Caco-2 (cell line): ENCODE measurements around the gene WNK2. TPM values are rescaled to one million over a fixed set of nuclear protein-coding genes. Genes with fewer than 3 reads are reported as not detected.

Experiments
- BruUV-seq: library from RNA; stranded (reverse); fragments of 400-500 nt; replicated peaks from 2 replicates; lab custom pipeline; 2021; lab: Mats Ljungman, UMichigan
- CTCF ChIA-PET: fragments of 300-600 bp; sonication (Branson Sonifier 250); formaldehyde crosslinking; loops from one replicate; lab custom pipeline; 2022; ENCODE audit warnings: antibody characterized with exemption; lab: Charles Lee
- POLR2A ChIA-PET: fragments of 300-600 bp; sonication (Branson Sonifier 250); formaldehyde crosslinking; loops from one replicate; lab custom pipeline; 2022; ENCODE audit warnings: antibody characterized with exemption; lab: Charles Lee
- DNase-seq, 2 experiments: peaks; one replicate each; pipeline versions ENCODE4 v3.0.0 to v3.0.0-alpha.2; 2020 to 2022
- H3K27me3 ChIP-seq: replicated peaks from 2 replicates; pipeline ENCODE4 v1.6.0; 2011; ENCODE audit warnings: low read length; ENCODE audit not compliant: control insufficient read depth, insufficient read depth
- H3K36me3 ChIP-seq: 2 replicates; pipeline ENCODE4 v1.5.1; 2011; ENCODE audit warnings: low read length; ENCODE audit not compliant: control insufficient read depth, insufficient read depth
- H3K4me1 ChIP-seq: fragments of 250-450 bp; sonication (Bioruptor Pico); 2 replicates; pipeline ENCODE4 v1.5.1; 2020; ENCODE audit warnings: mild to moderate bottlenecking
- H3K4me3 ChIP-seq: 2 replicates; pipeline ENCODE4 v1.5.1; 2011; ENCODE audit warnings: low read depth, mild to moderate bottlenecking, control low read depth, low read length
- H3K9me3 ChIP-seq: fragments of 250-450 bp; sonication (Bioruptor Pico); 2 replicates; pipeline ENCODE4 v1.5.1; 2020; ENCODE audit warnings: mild to moderate bottlenecking, moderate library complexity
- H3K27ac Mint-ChIP-seq: one replicate; pipeline ENCODE4 v1.8.0; 2022; ENCODE audit warnings: mixed read lengths; ENCODE audit not compliant: unreplicated experiment
- H3K27me3 Mint-ChIP-seq: one replicate; pipeline ENCODE4 v1.8.0; 2022; ENCODE audit warnings: mixed read lengths; ENCODE audit not compliant: insufficient read depth, unreplicated experiment
- H3K36me3 Mint-ChIP-seq: one replicate; pipeline ENCODE4 v1.8.0; 2022; ENCODE audit warnings: mild to moderate bottlenecking, mixed read lengths; ENCODE audit not compliant: insufficient read depth, unreplicated experiment
- H3K4me1 Mint-ChIP-seq: one replicate; pipeline ENCODE4 v1.8.0; 2022; ENCODE audit warnings: low read depth, mixed read lengths; ENCODE audit not compliant: unreplicated experiment
- H3K4me3 Mint-ChIP-seq: one replicate; pipeline ENCODE4 v1.8.0; 2022; ENCODE audit warnings: mild to moderate bottlenecking, moderate library complexity, mixed read lengths; ENCODE audit not compliant: unreplicated experiment
- H3K9me3 Mint-ChIP-seq: one replicate; pipeline ENCODE4 v1.8.0; 2022; ENCODE audit warnings: mixed read lengths; ENCODE audit not compliant: unreplicated experiment
- CTCF ChIP-seq, 2 experiments: fragments of 200-600 bp in 1 of 2; IDR thresholded peaks; 1 replicate in 1 of 2; 2 replicates in 1 of 2; pipeline versions ENCODE4 v1.5.1 to v1.8.0; 2011 to 2022; ENCODE audit warnings: antibody characterized with exemption in 1 of 2, control low read depth in 1 of 2, inconsistent platforms in 1 of 2, low read depth in 1 of 2, low read length in 1 of 2, mild to moderate bottlenecking in 1 of 2, moderate library complexity in 1 of 2; ENCODE audit not compliant: insufficient read depth in 1 of 2, severe bottlenecking in 1 of 2, unreplicated experiment in 1 of 2
- intact Hi-C: fragments of 100-400 bp; cut with micrococcal nuclease; formaldehyde crosslinking; loops from one replicate; pipeline ENCODE4 v1.10.0; 2022; ENCODE audit not compliant: unreplicated experiment
- total RNA-seq: library from RNA; stranded (reverse); gene quantifications from 2 replicates; pipeline ENCODE4 v1.2.3, GENCODE V29; 2022

The WNK2 gene
- total RNA-seq, 1 experiment from 2014 or later = 21.7 TPM

- no peaks in the 10 kb centered on the region for H3K27me3 ChIP-seq
- H3K9me3 ChIP-seq = no peaks in the 10 kb centered on the region
- H3K27ac Mint-ChIP-seq = no peak overlapping the region
- peaks cover 22% of the 10 kb centered on the region for H3K4me1 Mint-ChIP-seq
- BruUV-seq = no TSS peak
- no peaks in the 10 kb centered on the region for H3K9me3 Mint-ChIP-seq
- H3K36me3 ChIP-seq = no peaks in the 10 kb centered on the region
- ChIA-PET POLR2A (no interaction called here), CTCF (no interaction called here)
- H3K27me3 Mint-ChIP-seq = no peaks in the 10 kb centered on the region
- no peak overlapping the region for H3K4me3 ChIP-seq
- TF ChIP-seq CTCF (IDR thresholded peaks at IDR 0.05; ENCODE audit: insufficient read depth in 1 of 2, low read depth in 1 of 2, low read length in 1 of 2, severe bottlenecking in 1 of 2, unreplicated experiment in 1 of 2) = no peak
- DNase-seq = peak in 1 of 2 experiments; percentile 48
- no peak overlapping the region for H3K4me3 Mint-ChIP-seq
- intact Hi-C loops = no loop called here
- H3K36me3 Mint-ChIP-seq = peaks cover 9% of the 10 kb centered on the region
- peaks cover 30% of the 10 kb centered on the region for H3K4me1 ChIP-seq
Observed at GRCh38 chr9:93198117-93198837, 14.3 kb downstream of the WNK2 start.

GRCh38 chr9:93198838-93199625 lies 15.1 kb downstream of the WNK2 start:
- intact Hi-C loops = no loop called here
- H3K27me3 Mint-ChIP-seq = no peaks in the 10 kb centered on the region
- H3K4me3 Mint-ChIP-seq = no peak overlapping the region
- no peaks in the 10 kb centered on the region for H3K9me3 Mint-ChIP-seq
- Histone ChIP-seq H3K36me3 (no peaks in the 10 kb centered on the region), H3K9me3 (no peaks in the 10 kb centered on the region), H3K4me3 (no peak overlapping the region), H3K4me1 (peaks cover 30% of the 10 kb centered on the region), H3K27me3 (no peaks in the 10 kb centered on the region)
- no peak for TF ChIP-seq CTCF (IDR thresholded peaks at IDR 0.05; ENCODE audit: insufficient read depth in 1 of 2, low read depth in 1 of 2, low read length in 1 of 2, severe bottlenecking in 1 of 2, unreplicated experiment in 1 of 2)
- no peak overlapping the region for H3K27ac Mint-ChIP-seq
- DNase-seq = no peak
- BruUV-seq = no TSS peak
- ChIA-PET CTCF (no interaction called here), POLR2A (no interaction called here)
- H3K4me1 Mint-ChIP-seq = peaks cover 27% of the 10 kb centered on the region
- H3K36me3 Mint-ChIP-seq = peaks cover 9% of the 10 kb centered on the region

GRCh38 chr9:93200449-93200742 lies 16.5 kb downstream of the WNK2 start:
- H3K27me3 ChIP-seq = no peaks in the 10 kb centered on the region
- intact Hi-C loops = no loop called here
- no TSS peak for BruUV-seq
- no peak for TF ChIP-seq CTCF (IDR thresholded peaks at IDR 0.05; ENCODE audit: insufficient read depth in 1 of 2, low read depth in 1 of 2, low read length in 1 of 2, severe bottlenecking in 1 of 2, unreplicated experiment in 1 of 2)
- Mint-ChIP-seq H3K36me3 (peaks cover 9% of the 10 kb centered on the region), H3K27ac (peak overlapping the region; percentile 55), H3K9me3 (no peaks in the 10 kb centered on the region), H3K4me3 (no peak overlapping the region), H3K4me1 (peaks cover 27% of the 10 kb centered on the region), H3K27me3 (no peaks in the 10 kb centered on the region)
- peaks cover 30% of the 10 kb centered on the region for H3K4me1 ChIP-seq
- no peaks in the 10 kb centered on the region for H3K36me3 ChIP-seq
- POLR2A ChIA-PET = no interaction called here
- H3K9me3 ChIP-seq = no peaks in the 10 kb centered on the region
- no peak for DNase-seq
- CTCF ChIA-PET = no interaction called here
- no peak overlapping the region for H3K4me3 ChIP-seq
